ENCODE measurements around the gene DGCR6L. TPM values are rescaled to one million over a fixed set of nuclear protein-coding genes. Genes with fewer than 3 reads are reported as not detected.
"Not testable (repeated sequence)": the region's sequence is repeated elsewhere in the genome, so short reads cannot be mapped to it uniquely, and the experiment has no call there.

Gene DGCR6L
- total RNA-seq, 1 donor from 2014 or later: 33.3 TPM

- FAIRE-seq; H3K4me3 ChIP-seq (ENCODE audit: insufficient read depth, low read depth, low read length); H3K4me1 Mint-ChIP-seq (ENCODE audit: low read depth, unreplicated experiment); H4K20me1 ChIP-seq (ENCODE audit: insufficient read depth, low read length); H3K9ac ChIP-seq (ENCODE audit: low read length); H3K36me3 ChIP-seq (ENCODE audit: insufficient read depth, low read length); DNase-seq (ENCODE audit: low read depth); H3K9me3 ChIP-seq (ENCODE audit: insufficient read depth, low read depth, low read length); H3K27me3 ChIP-seq (ENCODE audit: insufficient read depth, low read length); H3K27ac Mint-ChIP-seq (ENCODE audit: unreplicated experiment); H3K27ac ChIP-seq (ENCODE audit: low read depth, low read length); H2AFZ ChIP-seq (ENCODE audit: low read depth, low read length); H3K4me3 Mint-ChIP-seq (ENCODE audit: unreplicated experiment); H3K79me2 ChIP-seq (ENCODE audit: insufficient read depth, low read length); H3K9me3 Mint-ChIP-seq (ENCODE audit: unreplicated experiment); H3K36me3 Mint-ChIP-seq (ENCODE audit: low read depth, unreplicated experiment); H3K4me2 ChIP-seq (ENCODE audit: low read length); H3K4me1 ChIP-seq (ENCODE audit: insufficient read depth, low read length): not testable (repeated sequence)
- peak; percentile 45 for TF ChIP-seq CTCF (IDR thresholded peaks at IDR 0.05; ENCODE audit: insufficient read depth, low read depth, low read length)
- peaks cover 36% of the 10 kb centered on the region for H3K27me3 Mint-ChIP-seq (ENCODE audit: low read depth, unreplicated experiment)
Measured at GRCh38 chr22:20285473-20286311, 34.2 kb downstream of the DGCR6L start.

- Mint-ChIP-seq H3K27ac (ENCODE audit: unreplicated experiment) (no peak overlapping the region), H3K4me3 (ENCODE audit: unreplicated experiment) (no peak overlapping the region), H3K27me3 (ENCODE audit: low read depth, unreplicated experiment) (peaks cover 32% of the 10 kb centered on the region), H3K4me1 (ENCODE audit: low read depth, unreplicated experiment) (peaks cover 3% of the 10 kb centered on the region), H3K36me3 (ENCODE audit: low read depth, unreplicated experiment) (no peaks in the 10 kb centered on the region), H3K9me3 (ENCODE audit: unreplicated experiment) (no peaks in the 10 kb centered on the region)
- no peaks in the 10 kb centered on the region for H3K79me2 ChIP-seq (ENCODE audit: insufficient read depth, low read length)
- no peak overlapping the region for H3K4me3 ChIP-seq (ENCODE audit: insufficient read depth, low read depth, low read length)
- H3K4me1 ChIP-seq (ENCODE audit: insufficient read depth, low read length): peaks cover 8% of the 10 kb centered on the region
- no peak for FAIRE-seq
- no peak overlapping the region for H3K27ac ChIP-seq (ENCODE audit: low read depth, low read length)
- TF ChIP-seq EZH2 (IDR thresholded peaks at IDR 0.05; ENCODE audit: insufficient read depth, low read length) (no peak), CTCF (IDR thresholded peaks at IDR 0.05; ENCODE audit: insufficient read depth, low read depth, low read length) (no peak)
- no peaks in the 10 kb centered on the region for H3K36me3 ChIP-seq (ENCODE audit: insufficient read depth, low read length)
- H3K4me2 ChIP-seq (ENCODE audit: low read length): no peak overlapping the region
- peaks cover 2% of the 10 kb centered on the region for H3K27me3 ChIP-seq (ENCODE audit: insufficient read depth, low read length)
- no peaks in the 10 kb centered on the region for H4K20me1 ChIP-seq (ENCODE audit: insufficient read depth, low read length)
- H2AFZ ChIP-seq (ENCODE audit: low read depth, low read length): no peak overlapping the region
- DNase-seq (ENCODE audit: low read depth): no peak
- no peak overlapping the region for H3K9ac ChIP-seq (ENCODE audit: low read length)
- no peaks in the 10 kb centered on the region for H3K9me3 ChIP-seq (ENCODE audit: insufficient read depth, low read depth, low read length)
Measured at GRCh38 chr22:20284471-20285086, 35.3 kb downstream of the DGCR6L start.

- Histone ChIP-seq H3K4me3 (ENCODE audit: insufficient read depth, low read depth, low read length) (no peak overlapping the region), H3K27me3 (ENCODE audit: insufficient read depth, low read length) (peaks cover 2% of the 10 kb centered on the region), H3K36me3 (ENCODE audit: insufficient read depth, low read length) (no peaks in the 10 kb centered on the region), H2AFZ (ENCODE audit: low read depth, low read length) (no peak overlapping the region), H3K79me2 (ENCODE audit: insufficient read depth, low read length) (no peaks in the 10 kb centered on the region), H3K9ac (ENCODE audit: low read length) (no peak overlapping the region), H3K4me1 (ENCODE audit: insufficient read depth, low read length) (peaks cover 8% of the 10 kb centered on the region), H3K4me2 (ENCODE audit: low read length) (no peak overlapping the region), H3K9me3 (ENCODE audit: insufficient read depth, low read depth, low read length) (no peaks in the 10 kb centered on the region), H4K20me1 (ENCODE audit: insufficient read depth, low read length) (no peaks in the 10 kb centered on the region), H3K27ac (ENCODE audit: low read depth, low read length) (no peak overlapping the region)
- Mint-ChIP-seq H3K27me3 (ENCODE audit: low read depth, unreplicated experiment) (peaks cover 32% of the 10 kb centered on the region), H3K9me3 (ENCODE audit: unreplicated experiment) (no peaks in the 10 kb centered on the region), H3K36me3 (ENCODE audit: low read depth, unreplicated experiment) (no peaks in the 10 kb centered on the region), H3K4me1 (ENCODE audit: low read depth, unreplicated experiment) (peaks cover 5% of the 10 kb centered on the region), H3K4me3 (ENCODE audit: unreplicated experiment) (no peak overlapping the region), H3K27ac (ENCODE audit: unreplicated experiment) (no peak overlapping the region)
- DNase-seq (ENCODE audit: low read depth): no peak
- TF ChIP-seq EZH2 (IDR thresholded peaks at IDR 0.05; ENCODE audit: insufficient read depth, low read length): no peak
- no peak for TF ChIP-seq CTCF (IDR thresholded peaks at IDR 0.05; ENCODE audit: insufficient read depth, low read depth, low read length)
- no peak for FAIRE-seq
Measured at GRCh38 chr22:20283674-20284066, 36.2 kb downstream of the DGCR6L start.

All from astrocyte (in vitro differentiated cells and primary cell).